HG03108 (cell line): ENCODE measurements around the gene NUP93.
"Not testable (repeated sequence)": the region's sequence is repeated elsewhere in the genome, so short reads cannot be mapped to it uniquely, and the experiment has no call there.

Experiments
- ATAC-seq: cut with Tn5 transposase; IDR thresholded peaks from one replicate; pipeline ENCODE4 v1.9.1; 2021; ENCODE audit warnings: moderate library complexity; ENCODE audit not compliant: unreplicated experiment

The NUP93 gene

DNA sequence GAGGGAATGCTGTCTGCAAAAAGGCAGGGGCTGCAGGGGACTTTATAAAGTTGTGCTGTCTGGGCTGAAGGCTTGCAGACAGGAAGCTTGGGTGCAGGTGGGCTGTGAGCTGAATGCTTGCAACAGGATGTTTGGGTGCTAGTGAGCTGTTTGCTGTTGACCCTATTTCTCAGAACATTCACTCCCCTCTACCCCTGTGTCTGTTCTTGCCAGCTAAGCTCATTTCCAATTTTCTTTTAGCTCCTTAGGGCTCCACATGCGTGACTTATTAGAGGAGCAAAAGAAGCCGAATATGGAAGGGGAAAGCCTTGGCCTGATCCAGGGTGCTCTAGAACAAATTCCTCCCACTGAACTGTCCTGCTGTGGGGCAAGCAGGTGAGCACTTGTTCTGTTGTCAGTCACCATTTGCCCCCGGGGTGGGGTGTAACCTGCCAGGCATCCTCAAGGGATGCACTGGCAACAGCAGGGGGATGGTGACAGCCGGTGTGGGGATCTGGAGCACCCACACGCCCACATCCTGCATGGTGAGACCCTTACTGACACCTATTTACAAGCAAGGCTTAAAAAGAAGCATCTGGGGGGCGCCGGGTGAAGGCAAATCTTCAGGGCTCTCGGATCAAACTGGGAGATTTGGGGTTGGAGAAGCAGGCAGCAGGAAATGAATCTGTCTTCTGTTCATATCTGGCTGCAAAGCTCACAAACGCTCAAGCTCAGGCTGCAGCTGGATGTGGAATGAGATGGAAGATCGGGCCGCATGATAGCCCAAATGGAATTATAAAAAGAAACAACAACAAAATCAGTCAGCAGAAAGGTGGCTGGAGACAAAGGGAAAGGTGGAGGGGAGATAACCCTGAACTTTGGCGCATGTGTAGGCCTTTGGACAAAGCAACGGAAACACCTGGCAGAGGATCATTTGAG is 21.1 kb upstream of the NUP93 start:
- ATAC-seq: no peak

GRCh38 chr16:56709443-56710040 is 20.4 kb upstream of the NUP93 start:
- no peak for ATAC-seq

DNA sequence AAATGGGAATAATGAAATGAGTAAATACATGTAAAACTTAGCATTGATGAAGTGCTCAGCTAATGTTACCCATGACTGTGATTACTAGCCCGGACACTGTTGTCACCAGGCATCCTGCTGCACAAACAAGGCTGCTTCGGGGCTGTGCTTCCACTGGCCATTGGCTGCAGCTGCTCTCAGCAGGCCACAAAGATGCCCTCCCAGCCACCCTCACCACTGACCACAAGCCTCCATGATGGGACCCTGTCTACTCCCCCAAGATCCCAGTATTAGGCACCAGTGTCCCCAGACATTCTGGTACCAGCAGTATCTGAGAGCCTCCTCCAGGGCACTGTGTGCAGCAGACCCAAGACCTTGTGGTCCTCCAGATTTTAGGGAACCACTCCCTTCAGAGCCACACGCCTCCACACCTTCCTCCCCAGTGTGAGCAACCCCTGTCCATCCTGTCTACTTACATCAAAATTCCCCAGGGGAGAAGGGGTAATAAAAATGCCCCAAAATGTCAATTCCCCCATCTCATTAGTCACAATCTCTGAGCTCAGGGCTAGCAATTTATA is 19.7 kb upstream of the NUP93 start:
- no peak for ATAC-seq

- ATAC-seq: no peak
These were observed 18.1 kb upstream of the NUP93 start for GRCh38 chr16:56711862-56712261.

- ATAC-seq: no peak
These were observed 16.1 kb upstream of the NUP93 start for GRCh38 chr16:56713794-56714193.

GRCh38 chr16:56715126-56715525 is 14.8 kb upstream of the NUP93 start:
- ATAC-seq: no peak

GRCh38 chr16:56716761-56717160 is 13.2 kb upstream of the NUP93 start:
- no peak for ATAC-seq

DNA sequence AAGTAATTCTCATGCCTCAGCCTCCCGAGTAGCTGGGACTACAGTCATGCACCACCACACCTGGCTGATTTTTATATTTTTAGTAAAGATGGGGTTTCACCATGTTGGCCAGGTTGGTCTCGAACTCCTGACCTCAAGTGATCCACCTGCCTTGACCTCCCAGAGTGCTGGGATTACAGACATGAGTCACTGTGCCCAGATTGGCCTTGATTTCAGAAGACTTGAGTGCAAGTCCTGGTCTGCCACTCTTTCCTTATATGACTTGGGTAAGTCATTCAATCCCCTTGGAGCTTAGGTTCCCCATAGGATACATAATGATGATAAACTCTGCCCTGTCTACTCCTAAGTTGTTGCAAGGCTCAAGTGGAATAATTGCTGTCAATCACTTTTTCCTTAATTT is 12.4 kb upstream of the NUP93 start:
- ATAC-seq: not testable (repeated sequence)

DNA sequence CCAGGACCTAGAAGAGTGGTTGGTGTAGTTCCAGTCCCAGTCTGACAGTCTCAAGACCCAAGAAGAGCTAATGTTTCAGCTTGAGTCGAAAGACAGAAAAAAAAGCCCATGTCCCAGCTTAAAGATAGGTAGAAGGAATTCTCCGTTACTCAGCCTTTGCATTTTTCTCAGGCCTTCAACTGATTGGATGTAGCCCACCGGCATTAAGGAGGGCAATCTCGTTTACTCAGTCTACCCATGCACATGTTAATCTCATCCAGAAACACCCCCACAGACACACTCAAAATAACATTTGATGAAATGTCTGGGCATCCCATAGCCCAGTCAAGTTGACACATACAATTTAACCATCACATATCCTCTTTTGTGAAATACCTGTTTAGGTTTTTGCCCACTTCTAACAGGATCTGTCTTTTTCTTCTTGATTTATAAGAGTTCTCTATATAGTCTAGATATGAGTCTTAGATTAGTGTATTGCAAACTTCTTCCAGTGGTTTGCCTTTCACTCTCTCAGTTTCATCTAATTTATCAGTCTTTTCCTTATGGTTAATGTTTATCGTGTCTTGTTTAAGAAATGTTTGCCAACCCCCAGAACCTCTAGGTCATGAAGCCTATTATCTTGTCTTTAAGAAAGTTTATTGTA is 7.6 kb upstream of the NUP93 start:
- no peak for ATAC-seq

- no peak for ATAC-seq
These were observed 5.7 kb upstream of the NUP93 start for GRCh38 chr16:56724191-56724590.

DNA sequence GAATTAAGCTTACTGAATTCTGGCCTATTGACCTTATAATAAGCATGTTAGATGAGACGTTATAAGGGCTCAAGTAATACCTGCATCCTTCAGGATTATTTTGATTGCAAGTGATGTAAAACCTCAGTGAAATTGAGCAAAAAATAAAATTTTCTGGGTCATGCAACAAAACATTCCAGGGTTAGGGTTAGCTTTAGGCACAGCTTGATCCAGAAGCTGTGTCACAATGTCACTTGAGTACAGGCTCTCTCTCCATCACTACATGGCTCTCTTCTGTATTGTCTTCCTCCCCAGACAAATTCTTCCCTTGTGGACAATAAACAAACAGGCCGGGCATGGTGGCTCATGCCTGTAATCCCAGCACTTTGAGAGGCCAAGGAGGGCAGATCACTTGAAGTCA is 3.6 kb upstream of the NUP93 start:
- ATAC-seq: no peak

GRCh38 chr16:56726926-56727325 is 3.0 kb upstream of the NUP93 start:
- ATAC-seq: no peak

GRCh38 chr16:56728027-56728426 is 1.9 kb upstream of the NUP93 start:
- no peak for ATAC-seq

DNA sequence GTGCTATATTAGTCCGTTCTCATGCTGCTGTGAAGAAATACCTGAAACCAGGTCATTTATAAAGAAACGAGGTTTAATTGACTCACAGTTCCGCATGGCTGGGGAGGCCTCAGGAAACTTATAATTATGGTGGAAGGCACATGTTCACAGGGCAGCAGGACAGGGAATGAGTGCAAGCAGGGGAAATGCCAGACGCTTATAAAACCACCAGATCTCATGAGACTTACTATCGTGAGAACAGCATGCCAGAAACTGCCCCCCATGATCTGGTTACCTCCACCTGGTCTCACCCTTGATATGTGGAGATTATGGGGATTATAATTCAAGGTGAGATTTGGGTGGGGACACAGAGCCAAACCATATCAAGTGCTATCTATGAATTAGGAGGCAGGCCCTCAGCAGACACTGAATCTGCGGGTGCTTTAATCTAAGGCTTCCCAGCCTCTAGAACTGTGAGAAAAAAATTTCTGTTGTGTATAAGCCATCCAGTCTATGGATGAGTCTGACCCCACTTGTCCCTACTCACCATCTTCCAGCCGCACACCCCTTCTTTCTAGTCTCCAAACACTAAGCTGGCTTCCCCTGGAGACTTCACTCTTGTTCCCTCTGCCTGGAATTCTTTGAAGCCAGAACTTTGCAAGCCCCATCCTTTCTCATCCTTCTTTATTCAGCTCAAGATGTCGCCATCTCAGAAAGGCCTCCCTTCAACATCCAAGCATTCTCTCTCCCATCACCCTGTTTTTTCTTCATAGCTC is 772 bp upstream of the NUP93 start:
- no peak for ATAC-seq

GRCh38 chr16:56732366-56732765 is 2.4 kb downstream of the NUP93 start:
- peak; percentile 36 for ATAC-seq

GRCh38 chr16:56732832-56733231 is 2.9 kb downstream of the NUP93 start:
- no peak for ATAC-seq

DNA sequence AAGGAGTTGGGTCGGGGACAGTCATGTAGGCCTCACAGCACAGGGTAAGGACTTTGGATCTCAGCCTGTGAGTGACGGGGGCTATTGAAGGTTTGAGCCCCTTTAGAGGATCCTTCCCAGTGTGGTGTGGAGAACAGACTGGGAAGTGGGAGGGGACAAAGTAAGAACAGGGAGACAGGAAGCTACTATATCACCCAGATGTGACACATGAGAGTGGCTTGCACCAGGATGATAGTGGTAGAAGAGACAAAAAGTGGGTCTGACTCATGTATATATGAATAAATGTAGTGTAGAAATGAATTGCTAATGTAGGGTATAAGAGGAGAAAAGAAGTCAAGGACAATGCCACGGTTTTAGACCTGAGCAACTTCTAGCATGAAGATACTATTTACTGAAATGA is 4.5 kb downstream of the NUP93 start:
- no peak for ATAC-seq

DNA sequence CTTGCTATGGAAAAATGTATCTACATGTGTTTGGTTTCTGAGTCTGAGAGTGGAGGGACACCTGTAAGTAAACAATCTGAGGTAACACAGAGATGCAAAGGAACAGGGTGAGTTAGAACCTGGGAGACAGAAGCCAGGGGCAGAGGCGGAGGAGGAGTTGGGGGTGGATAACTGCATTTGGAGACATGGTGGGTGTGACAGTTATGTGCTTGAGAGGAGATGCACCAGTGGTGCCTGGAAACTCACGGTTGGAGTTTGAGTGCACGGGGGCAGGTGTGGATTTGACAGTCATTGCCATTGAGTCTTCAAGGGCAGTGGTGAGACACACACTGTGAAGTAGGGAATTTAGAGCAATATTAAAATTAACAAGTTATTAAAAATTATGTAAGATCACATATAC is 6.5 kb downstream of the NUP93 start:
- ATAC-seq: no peak

DNA sequence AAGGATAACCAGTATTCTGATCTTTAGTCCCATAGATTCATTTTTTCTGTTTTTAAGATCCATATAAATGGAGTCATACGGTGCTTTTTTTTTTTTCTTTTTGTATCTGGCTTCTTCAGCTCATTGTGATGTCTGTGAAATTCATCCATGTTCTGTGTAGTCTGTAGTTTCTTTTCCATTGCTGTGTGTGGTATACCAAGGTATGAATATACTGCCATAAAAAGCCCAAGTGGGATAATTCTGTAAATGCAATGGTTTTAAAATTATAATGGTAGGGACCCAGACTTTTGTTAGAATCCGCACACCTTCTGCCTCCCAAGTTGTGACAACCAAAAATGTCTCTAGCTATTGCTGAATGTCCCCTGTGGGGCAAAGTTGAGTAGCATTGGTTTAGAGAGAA is 7.6 kb downstream of the NUP93 start:
- no peak for ATAC-seq

GRCh38 chr16:56738221-56738620 is 8.3 kb downstream of the NUP93 start:
- no peak for ATAC-seq

GRCh38 chr16:56739378-56739777 is 9.4 kb downstream of the NUP93 start:
- ATAC-seq: not testable (repeated sequence)
